GM12875 (cell line): ENCODE data around the gene SLC38A8.

Experiments
- H3K4me3 ChIP-seq: one replicate; pipeline ENCODE4 v1.5.1; 2011; ENCODE audit warnings: low read depth, low read length, control low read depth
- TF ChIP-seq, protein P1 (sequence below): IDR thresholded peaks from 2 replicates; pipeline ENCODE4 v1.5.1; 2011; ENCODE audit warnings: low read depth, mild to moderate bottlenecking, control low read depth, inconsistent platforms, low read length, moderate library complexity, borderline replicate concordance; ENCODE audit not compliant: insufficient read depth

The SLC38A8 gene

DNA sequence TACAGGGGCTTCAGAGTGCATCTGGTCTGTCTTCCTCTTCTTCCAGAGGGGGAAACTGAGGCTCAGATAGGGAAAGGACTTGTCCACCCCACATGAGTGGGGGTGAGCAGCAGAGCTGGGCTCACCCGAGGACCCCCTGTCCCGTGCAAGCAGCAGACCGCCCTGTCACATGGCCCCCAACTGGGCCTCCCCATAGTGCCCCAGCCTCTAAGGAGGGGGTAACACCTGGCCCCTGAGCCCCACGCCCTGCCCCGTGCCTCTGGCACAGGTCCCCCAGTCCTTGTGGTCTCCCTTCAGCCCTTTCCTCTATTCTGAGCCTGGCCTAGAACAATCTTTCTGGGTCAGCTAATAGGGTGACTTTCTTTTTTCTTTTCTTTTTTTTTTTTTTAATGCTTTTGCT lies 81.0 kb downstream of the SLC38A8 start:
- TF ChIP-seq, protein P1, sequence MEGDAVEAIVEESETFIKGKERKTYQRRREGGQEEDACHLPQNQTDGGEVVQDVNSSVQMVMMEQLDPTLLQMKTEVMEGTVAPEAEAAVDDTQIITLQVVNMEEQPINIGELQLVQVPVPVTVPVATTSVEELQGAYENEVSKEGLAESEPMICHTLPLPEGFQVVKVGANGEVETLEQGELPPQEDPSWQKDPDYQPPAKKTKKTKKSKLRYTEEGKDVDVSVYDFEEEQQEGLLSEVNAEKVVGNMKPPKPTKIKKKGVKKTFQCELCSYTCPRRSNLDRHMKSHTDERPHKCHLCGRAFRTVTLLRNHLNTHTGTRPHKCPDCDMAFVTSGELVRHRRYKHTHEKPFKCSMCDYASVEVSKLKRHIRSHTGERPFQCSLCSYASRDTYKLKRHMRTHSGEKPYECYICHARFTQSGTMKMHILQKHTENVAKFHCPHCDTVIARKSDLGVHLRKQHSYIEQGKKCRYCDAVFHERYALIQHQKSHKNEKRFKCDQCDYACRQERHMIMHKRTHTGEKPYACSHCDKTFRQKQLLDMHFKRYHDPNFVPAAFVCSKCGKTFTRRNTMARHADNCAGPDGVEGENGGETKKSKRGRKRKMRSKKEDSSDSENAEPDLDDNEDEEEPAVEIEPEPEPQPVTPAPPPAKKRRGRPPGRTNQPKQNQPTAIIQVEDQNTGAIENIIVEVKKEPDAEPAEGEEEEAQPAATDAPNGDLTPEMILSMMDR: no peak
- no peak overlapping the region for H3K4me3 ChIP-seq

- H3K4me3 ChIP-seq: no peak overlapping the region
- TF ChIP-seq, protein P1: no peak
These were observed 81.9 kb downstream of the SLC38A8 start for GRCh38 chr16:83960521-83961249.
